Epithelial cell of esophagus (primary cell): ENCODE measurements around the gene POC1A.

Source experiments
- DNase-seq: peaks from one replicate; pipeline ENCODE4 v3.0.0; 2010; ENCODE audit warnings: low read depth
- H3K4me3 ChIP-seq: 2 replicates; pipeline ENCODE4 v1.5.1; 2011; ENCODE audit warnings: mild to moderate bottlenecking, low read length, control low read depth
- CTCF ChIP-seq: IDR thresholded peaks from 2 replicates; pipeline ENCODE4 v1.5.1; 2011; ENCODE audit warnings: low read depth, mild to moderate bottlenecking, low read length, control low read depth, inconsistent platforms; ENCODE audit not compliant: insufficient read depth; ENCODE audit errors: missing control alignments

POC1A gene

DNA sequence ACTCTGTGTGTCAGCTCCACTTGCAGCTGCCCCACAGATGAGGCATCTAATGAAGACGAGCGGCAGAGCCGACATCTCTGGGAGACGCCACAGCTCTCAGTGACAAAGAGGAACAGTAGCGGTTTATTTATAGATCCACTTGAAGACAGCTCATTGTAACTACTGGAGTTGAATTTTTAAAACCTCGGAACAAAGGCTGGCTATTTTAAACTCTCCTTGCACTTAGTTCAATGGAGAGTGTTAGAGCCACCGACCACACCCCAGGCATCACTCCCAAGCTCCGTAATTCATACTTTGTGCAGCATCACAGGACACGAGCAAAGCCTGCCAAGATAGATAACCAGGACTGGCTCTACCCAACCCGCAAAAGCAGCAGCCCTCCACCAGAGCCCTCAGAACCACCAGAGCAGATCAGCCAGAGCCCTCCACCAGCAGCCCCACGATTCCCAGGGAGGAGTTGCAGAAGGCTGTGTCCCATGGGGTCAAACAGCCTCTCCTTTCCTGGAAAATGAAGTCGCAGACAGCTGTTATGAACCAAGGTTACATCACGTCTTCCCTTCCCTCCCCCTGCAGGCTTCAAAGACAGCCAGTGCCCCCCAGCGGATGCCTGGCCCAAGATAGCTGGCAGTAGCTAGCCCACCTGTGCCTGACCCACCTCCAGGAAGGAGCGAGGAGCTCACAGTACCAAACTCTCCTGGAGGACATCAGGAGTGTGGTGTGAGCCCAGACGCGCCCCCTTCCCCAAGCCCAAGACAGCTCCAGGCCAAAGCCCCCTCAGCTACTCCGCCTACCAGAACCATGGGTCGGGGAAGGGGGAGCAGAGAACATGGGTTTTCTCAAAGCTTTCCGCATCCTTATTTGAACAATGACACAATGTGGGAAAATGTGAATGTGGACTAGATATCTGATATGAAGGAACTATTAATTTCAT is 45.7 kb downstream of the POC1A start:
- TF ChIP-seq CTCF, result no peak
- no peak for DNase-seq
- H3K4me3 ChIP-seq, result no peak overlapping the region

DNA sequence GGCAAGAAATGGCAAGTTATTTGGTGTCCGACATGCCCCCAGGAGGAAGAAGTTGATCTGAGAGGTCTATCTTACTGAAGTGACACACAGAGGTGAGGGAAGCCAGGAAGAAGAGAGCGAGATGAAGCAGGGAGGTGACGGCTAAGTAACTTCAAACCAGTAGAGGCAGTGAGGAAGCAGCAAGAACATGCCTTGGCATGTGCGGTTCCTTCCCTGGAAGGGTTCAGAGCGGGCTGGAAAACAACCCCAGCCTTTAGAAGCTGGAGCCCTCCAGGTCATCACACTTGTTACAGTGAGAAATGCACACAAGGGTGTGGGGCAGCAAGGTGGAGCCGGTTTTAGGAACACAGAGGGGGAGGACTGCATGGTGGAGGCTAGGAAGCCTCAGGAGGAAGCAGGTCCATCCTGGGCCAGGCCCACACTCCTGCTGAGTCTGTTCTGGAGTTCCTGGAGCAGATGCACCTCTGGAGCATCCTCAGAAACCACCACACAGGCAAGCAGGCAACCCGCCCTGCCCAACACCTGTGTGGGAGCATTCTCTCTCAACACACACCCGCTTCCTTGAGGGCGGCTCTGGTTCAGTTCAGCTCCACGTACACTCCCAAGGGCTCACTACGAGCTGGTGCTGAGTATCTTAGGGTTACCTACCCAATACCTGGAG is 47.1 kb downstream of the POC1A start:
- DNase-seq, result peak; percentile 89
- no peak overlapping the region for H3K4me3 ChIP-seq
- peak; percentile 33 for TF ChIP-seq CTCF

- DNase-seq, result no peak
- no peak for TF ChIP-seq CTCF
- H3K4me3 ChIP-seq, result no peak overlapping the region
These were observed 49.3 kb downstream of the POC1A start for GRCh38 chr3:52104684-52105640.

GRCh38 chr3:52102934-52103333 is 51.3 kb downstream of the POC1A start:
- no peak for TF ChIP-seq CTCF
- H3K4me3 ChIP-seq, result no peak overlapping the region
- no peak for DNase-seq

- peak; percentile 63 for DNase-seq
- TF ChIP-seq CTCF, result no peak
- H3K4me3 ChIP-seq, result no peak overlapping the region
These were observed 55.2 kb downstream of the POC1A start for GRCh38 chr3:52099001-52099401.

GRCh38 chr3:52097851-52098507 is 56.2 kb downstream of the POC1A start:
- no peak for DNase-seq
- no peak overlapping the region for H3K4me3 ChIP-seq
- no peak for TF ChIP-seq CTCF
